Muscle of back (tissue), 11 donors: ENCODE measurements around the gene ROR2. TPM values are rescaled to one million over a fixed set of nuclear protein-coding genes. Genes with fewer than 3 reads are reported as not detected.

ENCODE experiments used
- DNase-seq, 3 donors: peaks; one replicate each; pipeline versions ENCODE4 v3.0.0 to v3.0.0-alpha.2; 2013
- polyA plus RNA-seq, 10 donors: library from polyadenylated mRNA; unstranded; fragments of 120-200 nt; gene quantifications; one replicate each; pipeline ENCODE4 v1.2.1, GENCODE V29; 2013; ENCODE audit not compliant: insufficient read length in 10 of 10

The ROR2 gene
- polyA plus RNA-seq, 10 donors, result 1.9 to 12.8 (median 2.8) TPM

DNA sequence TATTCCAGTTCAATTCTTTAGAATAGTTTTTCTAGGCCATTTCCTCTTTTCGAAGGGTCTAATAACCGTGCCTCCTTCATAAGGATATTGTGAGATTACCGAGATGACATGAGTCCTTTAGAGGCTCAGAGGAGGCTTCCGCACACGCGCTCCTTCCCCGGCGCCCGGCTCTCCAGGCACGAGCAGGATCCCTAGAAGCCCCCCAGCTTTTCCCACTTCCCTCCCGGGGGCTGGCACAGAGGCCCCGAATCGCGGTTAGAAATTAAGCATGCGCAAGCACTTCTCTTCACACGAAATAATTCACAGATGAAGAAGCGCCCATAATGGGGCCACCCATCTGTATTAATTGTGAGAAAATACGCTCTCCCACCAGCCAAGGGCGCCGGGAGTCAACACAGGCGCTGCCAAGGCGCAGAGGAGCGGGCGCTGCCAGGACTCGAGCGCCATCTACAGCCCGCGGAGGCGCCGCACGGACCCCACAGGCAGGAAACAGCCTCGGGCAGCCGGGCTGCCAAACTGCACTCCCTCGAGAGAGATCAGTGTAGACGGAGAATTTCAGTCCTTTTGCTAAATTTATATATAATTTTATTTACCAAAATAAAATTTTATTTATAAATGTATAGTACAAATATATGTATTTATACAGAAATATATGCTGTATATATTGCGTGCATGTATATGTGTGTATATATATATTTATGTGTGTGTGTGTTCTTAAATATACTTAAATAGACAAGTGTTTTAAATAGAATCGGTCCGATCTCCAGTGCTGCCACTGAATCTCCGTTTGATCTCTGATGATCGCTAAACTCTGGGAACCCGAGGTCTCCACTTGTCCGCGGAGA, 268.3 kb downstream of the ROR2 start:
- DNase-seq, result peak; percentile 59 to 83 (median 71)

DNA sequence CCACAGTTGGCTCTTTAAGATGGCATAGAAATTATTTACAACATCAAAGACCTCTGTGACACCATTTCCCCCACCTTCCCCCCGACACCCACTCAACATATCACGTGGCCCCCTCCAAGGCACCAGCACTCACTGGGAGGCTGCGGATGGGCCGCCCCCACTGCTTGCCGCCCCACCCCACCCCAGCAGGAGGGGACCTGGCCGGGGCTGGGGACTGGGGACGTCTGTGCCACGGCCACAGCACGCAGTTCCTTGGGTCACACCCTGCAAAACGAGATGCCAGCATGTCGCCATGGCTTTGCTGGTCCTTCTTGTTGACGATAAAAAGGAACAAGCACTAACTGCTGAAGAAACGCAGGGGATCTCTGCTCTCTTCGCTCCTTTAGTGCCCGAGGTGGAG, 269.0 kb downstream of the ROR2 start:
- DNase-seq, result no peak

DNA sequence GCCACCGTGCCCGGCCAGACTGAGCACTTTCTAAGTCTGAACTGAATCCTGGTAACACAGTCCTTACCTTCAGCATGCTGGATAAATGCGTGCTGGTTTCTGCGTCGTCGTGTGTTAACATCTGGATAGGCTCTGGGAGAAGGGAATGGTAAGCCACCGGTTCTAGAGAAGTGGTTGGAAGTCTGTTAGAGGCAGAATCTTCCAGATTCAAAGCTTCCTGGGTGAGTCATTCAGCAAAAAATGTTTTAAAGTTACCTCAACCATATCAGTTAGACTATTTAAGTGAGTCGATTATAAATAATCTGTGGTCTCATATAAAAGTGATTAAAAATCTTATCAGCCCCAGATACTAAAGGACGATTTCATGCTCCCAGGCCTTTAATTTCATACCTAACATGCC, 269.9 kb downstream of the ROR2 start:
- no peak for DNase-seq

DNA sequence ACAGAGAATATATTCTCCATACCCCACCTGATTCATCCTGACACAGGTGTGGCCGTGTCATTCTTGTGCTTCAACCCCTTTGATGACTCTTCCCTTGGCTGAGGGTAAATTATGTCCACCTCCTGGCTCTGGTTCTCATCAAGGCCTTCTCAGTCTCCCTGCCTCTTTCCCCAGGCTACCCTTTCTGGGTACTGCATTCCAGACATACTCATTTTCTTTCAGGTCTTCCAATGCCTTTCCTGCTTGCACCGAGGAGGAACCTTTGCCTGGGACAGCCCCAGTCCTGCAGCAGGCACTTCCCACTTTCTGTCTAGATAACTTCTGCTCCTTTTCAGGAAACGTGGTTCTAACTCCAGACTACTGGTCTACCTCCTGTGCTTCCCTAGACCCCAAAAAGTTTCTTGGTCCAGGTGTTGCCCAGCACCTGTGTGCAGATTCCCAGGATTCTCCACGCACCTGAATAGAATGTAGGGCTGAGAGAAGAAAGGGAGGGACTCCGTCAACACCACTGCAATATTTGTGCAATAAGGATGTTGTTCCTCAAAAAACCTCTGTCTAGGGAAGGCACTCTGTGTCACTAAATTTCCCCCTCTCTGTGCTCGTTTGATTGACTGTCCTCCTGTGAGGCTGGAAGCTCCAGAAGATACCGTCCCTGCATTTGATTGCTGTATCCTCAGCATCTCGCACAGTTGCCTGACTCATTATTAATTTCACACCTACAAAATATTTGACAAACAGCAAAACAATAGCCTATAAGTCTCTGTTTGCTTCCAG, 271.0 kb downstream of the ROR2 start:
- no peak for DNase-seq

DNA sequence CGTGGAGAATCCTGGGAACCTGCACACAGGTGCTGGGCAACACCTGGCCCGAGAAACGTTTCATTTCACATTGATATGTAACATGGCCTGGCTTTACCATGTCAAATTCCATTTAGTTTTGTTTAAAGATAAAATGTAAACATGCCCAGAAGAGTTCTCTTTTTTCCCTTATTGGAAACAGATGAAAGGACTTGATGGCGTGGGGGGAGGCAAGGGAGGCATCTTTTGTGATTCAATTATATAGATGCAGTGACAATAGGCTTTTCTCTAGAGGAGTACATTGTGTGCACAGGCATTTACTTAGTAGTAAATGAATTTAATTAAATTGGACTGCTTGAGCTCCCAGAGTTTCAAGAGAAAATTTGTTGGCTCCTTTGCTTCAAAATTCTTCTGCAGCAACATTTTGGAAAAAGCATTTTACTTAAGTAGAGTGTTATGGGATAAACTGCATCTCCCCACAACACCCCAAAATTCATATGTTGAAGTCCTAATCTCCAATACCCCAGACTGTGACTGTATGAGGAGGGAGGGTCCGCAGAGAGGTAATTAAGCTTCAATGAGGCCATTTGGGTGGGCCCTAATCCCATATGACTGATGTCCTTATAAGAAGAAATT, 272.1 kb downstream of the ROR2 start:
- DNase-seq, result no peak

DNA sequence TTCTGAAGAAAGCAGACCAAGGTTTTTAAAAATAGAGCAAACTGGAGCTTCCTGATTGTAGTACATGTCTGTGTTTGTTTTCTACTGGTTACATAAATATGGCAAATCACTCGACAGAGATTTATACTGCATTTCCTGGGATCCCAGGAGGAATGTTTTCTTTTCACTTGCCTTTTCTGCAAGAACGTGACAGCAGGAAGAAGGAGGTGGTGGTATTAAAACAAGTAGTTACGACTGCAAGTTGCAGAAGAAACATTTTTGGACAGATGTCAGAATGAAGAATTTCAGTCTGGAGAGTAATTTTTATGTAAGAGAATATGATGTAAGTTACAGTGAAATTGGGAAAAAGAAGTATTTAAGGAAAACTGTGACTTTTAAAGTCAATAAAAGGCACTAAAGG, 272.7 kb downstream of the ROR2 start:
- peak in 1 of 3 donors; percentile 22 for DNase-seq

DNA sequence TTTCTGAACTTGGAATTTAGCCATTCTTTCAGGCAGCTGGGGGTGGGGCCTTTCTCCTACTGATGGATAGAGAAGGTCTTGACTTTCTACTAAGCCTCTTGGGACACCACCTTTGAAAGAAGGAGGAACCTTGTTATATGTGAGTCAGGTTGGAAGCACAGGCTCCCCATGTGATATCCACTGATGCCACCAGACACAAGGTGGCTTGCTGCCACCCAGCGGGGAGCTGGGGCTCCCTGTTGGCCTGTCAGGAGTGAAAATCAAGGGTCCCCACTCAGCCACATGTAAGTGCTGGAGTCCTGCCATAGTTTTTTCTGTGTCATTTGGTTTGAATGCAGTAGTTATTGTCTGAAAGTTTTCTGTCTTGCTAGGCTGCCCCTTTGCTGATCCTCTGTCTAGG, 274.0 kb downstream of the ROR2 start:
- DNase-seq, result no peak

DNA sequence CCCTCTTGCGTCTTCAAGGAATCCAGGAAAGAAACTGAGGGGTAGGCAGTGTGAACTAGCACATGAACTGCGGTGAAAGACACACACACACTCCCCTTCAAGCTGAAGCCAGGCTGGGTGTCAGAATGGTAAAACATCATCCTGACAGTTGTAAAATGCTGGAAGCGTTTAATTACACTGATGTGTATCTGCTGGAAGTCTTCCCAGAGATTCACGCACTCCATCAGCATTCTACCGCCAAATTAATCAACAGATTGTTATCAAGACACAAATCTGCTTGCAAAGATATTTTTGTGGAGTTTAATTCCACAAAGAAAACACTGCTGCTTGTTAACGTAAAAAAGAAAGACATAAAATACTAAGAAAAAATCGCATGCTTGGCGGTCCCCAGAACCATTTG, 285.4 kb downstream of the ROR2 start:
- no peak for DNase-seq

DNA sequence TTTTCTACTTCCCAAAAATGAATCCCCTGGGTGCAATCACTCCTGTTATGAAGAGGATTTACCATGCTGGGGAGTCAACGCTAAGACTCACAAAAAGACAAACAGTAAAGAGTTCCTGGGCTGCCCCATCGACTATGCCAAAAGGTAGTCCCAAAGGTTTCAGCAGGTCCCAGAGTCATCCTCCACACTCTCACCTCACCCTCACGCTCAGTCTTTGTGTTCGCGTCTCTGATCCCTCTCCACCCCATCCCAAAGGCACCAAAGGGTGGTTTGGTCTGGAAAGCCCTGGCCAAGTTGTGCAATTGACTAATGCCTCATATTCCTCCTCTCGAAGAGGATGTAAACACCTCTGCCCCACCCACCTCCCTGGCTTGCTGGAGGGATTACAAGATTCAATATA, 286.2 kb downstream of the ROR2 start:
- DNase-seq, result no peak

DNA sequence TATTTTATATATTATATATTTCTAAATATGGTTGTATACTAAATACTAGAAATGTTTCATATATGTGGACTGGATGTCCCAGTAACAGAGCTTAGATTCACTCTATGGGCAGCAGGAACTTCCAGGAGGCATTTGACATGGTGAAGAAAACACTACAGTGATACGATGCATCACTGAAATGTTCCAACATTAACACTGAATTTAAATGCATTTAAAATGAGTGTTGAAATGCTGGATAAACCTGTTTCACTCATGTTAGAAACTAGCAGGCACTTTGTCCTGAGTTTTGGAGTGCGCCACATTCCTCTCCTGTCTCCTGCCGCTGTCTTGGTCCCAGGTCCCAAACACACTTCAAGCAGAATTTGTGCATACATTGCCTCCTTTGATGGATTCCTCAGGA, 288.6 kb downstream of the ROR2 start:
- DNase-seq, result no peak

DNA sequence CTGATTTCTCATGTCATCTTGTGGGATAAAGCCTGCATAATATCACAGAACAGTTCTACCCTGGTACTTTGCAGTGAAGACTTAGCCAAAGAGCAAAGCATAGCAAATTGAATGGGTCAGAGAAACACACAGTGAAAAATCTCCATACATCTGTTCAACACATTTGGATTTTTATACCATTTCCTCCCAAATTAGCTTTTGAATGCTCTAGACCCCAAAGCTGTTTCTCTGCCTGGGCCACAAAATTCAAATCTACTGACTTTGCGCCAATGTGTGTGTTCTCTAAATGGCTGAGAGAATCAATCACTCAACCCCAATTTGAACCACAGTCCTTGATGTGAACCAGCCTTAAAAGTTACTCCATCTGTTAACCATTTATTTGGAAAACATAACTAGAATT, 289.5 kb downstream of the ROR2 start:
- DNase-seq, result no peak

DNA sequence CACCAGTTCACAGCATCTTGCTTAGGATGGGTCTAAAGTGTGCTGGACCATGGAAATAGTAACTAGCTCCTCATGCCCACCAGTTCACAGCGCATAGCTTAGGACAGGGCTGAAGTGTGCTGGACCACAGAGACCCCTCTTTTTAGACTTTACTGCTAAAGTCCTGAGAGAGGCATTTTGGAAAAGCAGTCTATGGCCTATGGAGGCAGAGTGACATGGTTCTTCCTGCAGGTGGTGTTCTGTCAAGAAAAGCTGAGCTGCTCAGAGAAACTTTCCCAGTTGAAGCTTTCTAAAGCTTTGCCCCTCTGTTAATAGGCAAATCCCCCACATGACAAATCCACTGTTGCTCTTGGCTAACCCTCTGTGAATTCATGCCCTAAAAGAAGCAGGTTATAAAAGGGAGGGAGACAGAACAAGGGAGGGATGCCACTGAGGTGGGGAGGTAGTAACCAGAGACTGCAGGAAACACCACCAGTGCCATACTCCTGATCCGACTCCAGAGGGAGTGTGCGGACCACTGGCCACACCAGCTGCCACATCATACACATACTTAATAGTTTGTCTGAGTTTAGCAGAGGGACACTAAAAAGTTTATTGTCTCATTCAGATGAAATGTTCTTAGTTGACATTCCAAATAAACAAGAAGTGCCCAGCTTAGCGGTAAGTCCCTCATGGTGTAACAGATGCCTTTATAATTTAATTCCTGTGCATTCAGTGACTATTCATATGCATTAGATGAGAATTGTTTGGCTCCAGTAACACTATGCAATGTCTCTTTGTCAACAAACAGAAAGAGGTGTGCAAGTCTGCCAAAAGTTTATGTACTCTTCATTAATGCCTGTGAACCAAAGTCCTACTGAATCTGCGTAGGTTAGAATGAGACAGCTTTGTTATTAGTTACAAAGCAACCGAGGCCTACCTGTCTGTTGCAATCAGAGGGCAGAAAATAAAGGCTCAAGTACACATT, 290.2 kb downstream of the ROR2 start:
- no peak for DNase-seq

DNA sequence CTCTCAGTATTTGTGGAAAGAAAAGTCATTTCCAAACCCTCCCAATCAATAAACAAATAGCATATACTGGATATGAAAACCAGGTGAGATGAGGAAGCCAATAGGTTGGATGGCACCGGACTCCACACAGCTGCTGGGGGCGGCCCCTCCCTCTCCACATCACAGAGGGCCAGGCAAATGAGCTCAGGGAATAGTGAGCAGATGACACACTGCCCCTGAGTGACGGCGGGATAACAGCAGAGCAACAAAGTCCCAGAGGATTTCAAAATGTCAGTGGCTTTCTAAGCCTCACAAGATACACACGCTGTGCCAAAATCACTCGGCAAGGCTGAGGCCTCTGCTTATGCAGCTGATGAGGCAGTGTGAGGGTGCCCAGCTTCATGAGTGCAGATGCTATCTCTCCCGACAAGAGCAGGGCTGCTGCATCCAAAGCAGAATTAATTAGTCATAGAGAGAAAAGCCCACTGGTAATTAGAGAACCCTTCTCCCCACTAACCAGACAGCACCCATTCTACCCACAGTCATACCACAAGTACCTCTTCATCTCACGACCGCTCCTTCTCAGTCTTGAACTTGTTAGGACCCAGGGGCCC, 291.4 kb downstream of the ROR2 start:
- no peak for DNase-seq

DNA sequence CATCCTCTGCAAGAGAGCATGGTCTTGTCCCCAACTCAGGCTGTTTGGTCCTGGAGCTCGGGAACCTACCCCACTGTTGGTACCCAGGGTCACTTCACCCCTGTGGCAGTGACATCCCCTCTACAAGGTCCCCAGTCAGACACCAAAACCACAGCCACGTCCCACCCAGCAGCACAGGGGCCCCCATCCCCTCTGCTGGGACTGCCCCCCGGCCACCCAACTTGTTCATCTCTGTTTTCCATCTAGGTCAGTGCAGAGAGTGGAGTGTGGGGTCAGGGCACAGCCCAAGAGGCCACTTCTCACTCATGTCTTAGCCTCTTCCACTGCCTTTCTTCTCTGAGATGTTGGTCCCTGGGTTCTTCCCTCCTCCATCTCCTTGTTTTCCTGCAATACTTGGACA, 292.5 kb downstream of the ROR2 start:
- DNase-seq, result no peak

DNA sequence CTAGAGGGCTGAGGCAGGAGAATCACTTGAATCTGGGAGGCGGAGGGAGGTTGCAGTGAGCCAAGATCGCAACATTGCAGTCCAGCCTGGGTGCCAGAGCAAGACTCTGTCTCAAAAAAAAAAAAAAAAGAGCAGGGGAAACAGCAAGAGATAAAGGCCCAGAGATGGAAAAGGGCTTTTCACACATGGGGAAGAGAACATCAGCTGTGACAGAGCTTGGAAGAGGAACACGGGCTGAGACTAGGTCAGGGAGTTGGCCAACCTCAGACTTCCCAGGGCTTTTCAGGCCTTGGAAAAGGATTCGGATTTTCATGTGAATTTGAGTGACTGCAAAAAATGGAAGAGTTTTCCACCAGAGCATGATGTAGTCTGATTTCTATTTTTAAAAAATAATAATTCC, 294.4 kb downstream of the ROR2 start:
- DNase-seq, result no peak

DNA sequence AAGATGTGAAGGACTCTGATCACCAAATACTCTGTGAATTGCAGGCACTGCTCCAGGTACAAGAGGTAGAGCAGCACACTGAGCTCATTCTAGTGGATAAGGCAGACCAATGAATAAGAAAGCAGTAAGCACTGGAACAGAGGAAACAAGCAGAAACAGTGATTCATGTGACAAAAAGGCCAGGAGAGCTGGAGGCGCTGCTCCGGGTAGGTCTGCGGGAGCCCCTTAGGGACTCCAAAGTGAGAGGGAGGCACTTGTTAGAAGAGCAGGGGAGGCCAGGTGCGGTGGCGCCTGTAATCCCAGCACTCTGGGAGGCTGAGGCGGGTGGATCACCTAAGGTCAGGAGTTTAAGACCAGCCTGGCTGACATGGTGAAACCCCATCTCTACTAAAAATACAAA, 294.8 kb downstream of the ROR2 start:
- no peak for DNase-seq

DNA sequence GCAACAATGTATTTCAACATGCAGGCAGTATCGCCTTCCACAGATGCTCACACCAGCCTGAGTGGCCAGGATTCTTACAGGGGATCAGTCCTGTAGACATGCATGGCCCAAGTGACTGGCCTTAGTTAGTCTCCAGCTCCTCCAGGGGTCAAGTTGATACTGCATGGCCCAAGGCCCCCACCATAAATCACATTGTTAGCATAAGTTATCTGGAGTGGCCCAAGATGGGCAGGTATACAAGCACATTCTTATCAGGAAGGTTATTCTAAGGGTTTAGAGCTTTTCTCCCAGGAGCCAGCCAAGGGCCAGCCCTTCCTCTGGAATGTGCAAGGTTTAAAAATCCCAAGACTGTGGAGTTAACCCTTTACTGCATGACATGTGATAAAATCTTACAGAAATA, 295.5 kb downstream of the ROR2 start:
- no peak for DNase-seq

DNA sequence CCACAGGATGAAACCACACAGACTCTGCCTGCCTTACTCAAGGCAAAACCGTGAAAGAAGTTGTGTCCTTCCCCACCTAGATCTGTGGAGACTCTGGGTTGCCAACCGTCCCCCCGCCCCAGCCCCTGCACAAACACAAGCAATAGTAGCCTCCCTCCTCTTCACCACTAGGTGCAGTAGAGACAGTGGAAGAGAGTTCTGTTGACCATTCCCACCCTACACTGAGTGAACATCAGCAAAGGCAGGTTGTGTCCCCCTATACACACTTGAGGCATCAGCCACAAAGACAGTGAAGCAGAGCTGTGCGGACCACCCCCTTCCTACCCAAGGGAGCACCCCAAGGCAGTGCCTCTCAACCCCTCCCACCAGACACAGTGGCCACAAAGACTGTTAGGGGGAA, 302.7 kb downstream of the ROR2 start:
- DNase-seq, result no peak

DNA sequence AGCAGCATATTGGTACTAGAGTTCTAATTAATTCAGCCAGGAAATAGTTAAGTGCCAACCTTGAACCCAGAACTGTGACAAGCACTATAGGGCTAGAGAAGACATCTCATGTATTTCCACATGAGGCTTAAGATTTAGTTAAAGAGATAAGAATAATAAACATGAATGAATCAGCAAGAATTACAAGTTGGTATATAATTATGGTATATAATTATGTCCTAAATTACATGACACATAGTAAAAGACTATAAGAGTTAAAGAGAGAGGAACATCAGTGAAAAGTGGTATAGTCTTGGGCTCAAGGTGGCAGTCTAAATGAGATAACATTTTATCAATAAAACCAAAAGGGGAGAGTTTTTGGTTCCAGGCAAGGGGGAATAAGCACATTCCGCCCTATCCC, 303.3 kb downstream of the ROR2 start:
- no peak for DNase-seq

DNA sequence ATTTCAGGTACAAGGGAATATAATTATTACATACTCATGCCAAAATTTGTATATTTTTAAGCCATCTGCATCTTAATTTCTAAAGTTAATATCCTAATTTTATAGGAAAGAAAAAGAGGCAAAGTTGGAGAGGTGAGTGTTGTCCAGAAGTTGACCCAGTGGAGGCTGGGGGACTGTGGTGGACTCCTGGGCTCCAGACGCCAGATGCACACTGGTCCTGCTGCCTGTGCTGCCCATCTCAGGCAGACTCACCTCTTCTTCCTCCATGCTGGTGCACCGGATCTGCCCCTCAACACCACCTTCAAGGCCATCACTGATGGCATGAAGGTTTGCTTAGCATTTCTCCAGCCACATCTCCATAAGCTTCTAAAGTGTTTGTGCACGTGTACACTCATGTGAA, 305.6 kb downstream of the ROR2 start:
- no peak for DNase-seq

DNA sequence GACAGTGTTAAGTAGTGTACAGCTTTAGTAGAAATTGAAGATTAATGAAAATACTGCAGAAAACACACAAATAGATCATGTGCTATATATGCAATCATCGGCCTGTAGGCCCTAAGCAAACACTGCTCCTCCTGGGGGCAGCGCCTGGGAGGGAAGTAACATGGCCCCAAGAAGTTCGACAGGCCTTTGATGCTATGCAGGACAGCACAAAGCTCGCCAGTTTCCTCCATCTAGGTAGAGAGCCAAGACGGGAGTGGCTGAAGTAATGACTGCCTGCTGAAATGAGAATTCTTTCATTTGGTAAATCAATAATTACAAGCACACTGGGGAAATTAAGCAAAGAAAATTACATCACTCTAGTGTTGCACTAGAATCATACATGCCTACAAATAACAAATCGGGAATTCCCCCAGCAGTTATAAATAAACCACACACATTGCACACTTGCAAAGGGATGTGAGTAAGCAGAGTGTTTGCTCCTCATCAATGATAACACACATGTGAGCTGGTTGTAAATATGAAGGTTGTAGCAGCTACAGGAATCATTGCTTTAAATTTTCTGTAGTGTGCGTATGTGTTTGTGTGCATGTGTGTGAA, 306.4 kb downstream of the ROR2 start:
- peak in 1 of 3 donors; percentile 12 for DNase-seq
